Subcutaneous adipose tissue (tissue), 4 donors: ENCODE results near the gene XAF1. TPM values are rescaled to one million over a fixed set of nuclear protein-coding genes. Genes with fewer than 3 reads are reported as not detected.

Source experiments
- small RNA-seq: library from RNA; depleted of rRNA; stranded (forward); fragments of <200 nt; gene quantifications from one replicate; pipeline ENCODE3, GENCODE V24; 2016
- total RNA-seq, 4 donors: library from RNA; depleted of rRNA; stranded (reverse); fragments of >200 nt; gene quantifications; one replicate each; pipeline ENCODE4 v1.1.0, GENCODE V29; 2016
- TF ChIP-seq, protein P1 (sequence below): fragments of 450-650 bp; IDR thresholded peaks from one replicate; pipeline ENCODE4 v1.5.1; 2016; ENCODE audit warnings: low read depth, mild to moderate bottlenecking, control low read depth, antibody characterized with exemption, moderate library complexity

Gene XAF1
- total RNA-seq, 4 donors from 2014 or later: 29.5 to 128 (median 34.2) TPM

DNA sequence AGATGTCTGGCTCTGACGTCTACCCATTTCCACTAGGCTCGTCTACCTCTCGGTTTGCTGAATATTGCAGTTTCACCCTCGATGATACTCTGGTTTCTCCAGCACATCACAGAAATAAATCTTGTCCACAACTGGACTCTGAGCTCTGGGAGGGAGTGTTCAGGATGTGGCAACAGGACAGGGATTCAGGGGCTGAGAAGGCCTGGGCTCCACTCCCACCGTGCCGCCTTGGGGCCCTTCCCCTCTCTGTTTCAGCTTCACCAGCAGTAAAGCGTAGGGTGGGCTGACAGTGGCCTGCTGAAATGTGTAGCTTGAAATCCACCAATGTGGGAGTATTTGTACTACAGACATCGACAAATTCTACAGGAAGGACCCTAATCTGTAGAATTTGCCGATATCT is 55.7 kb downstream of the XAF1 start:
- TF ChIP-seq, protein P1, sequence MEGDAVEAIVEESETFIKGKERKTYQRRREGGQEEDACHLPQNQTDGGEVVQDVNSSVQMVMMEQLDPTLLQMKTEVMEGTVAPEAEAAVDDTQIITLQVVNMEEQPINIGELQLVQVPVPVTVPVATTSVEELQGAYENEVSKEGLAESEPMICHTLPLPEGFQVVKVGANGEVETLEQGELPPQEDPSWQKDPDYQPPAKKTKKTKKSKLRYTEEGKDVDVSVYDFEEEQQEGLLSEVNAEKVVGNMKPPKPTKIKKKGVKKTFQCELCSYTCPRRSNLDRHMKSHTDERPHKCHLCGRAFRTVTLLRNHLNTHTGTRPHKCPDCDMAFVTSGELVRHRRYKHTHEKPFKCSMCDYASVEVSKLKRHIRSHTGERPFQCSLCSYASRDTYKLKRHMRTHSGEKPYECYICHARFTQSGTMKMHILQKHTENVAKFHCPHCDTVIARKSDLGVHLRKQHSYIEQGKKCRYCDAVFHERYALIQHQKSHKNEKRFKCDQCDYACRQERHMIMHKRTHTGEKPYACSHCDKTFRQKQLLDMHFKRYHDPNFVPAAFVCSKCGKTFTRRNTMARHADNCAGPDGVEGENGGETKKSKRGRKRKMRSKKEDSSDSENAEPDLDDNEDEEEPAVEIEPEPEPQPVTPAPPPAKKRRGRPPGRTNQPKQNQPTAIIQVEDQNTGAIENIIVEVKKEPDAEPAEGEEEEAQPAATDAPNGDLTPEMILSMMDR: no peak

- TF ChIP-seq, protein P1: no peak
These were observed 56.4 kb downstream of the XAF1 start for GRCh38 chr17:6812295-6812694.

DNA sequence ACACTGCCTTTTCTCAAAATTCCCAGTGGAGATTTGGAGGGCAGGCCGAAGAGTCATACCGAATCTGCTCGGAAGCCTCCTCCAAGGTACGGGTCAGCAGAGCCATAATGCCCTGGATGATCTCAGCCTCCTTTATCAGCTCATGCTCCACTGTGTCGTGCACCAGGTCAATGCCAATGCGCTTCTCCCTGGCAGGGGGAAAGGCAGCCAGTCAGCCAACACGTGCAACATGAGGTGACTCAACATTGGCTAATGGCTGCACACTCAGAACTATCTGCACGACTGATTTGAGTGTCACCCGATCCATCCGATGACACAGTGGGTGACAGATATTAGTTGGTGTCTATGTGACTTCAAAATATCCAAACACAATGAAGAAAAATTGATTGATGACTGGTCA is 59.9 kb downstream of the XAF1 start:
- TF ChIP-seq, protein P1: no peak

DNA sequence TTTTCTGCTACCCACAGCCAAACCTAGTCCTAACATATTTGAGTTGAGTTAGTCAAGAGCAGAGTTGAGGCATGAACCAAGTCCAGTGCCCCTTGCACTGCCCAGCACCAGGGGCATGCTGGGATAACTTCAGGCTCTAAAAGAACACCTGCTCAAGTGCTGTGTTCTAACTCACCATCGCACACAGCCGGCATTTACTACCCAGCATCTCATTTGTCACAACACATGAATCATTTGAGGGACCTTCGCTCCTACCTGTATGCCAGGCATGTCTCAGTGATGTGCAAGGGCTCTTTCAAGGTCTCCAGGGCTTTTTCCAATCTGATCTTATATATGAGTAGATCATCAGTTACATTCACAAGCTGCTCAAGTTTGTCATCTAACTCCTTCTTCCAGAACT is 63.1 kb downstream of the XAF1 start:
- TF ChIP-seq, protein P1: no peak

- TF ChIP-seq, protein P1: no peak
These were observed 67.2 kb downstream of the XAF1 start for GRCh38 chr17:6823011-6823442.

Small RNAs within 50 kb of the gene (small RNA-seq; reads per million reads assigned to genes)
- gene AC004706.2: not detected

Other genes starting within 250 kb of the XAF1 start
- 1 to 10 TPM in 2 of 4 donors, under 1 TPM in 2; 0.34 to 1.9 (median 1.2) TPM for gene PITPNM3, start 199.5 kb upstream of the XAF1 start, total RNA-seq
- 10 to 100 TPM; 10.6 to 17.5 (median 11.1) TPM for gene KIAA0753, start 115.3 kb upstream of the XAF1 start, total RNA-seq
- 100 to 1,000 TPM in 2 of 4 donors, 10 to 100 TPM in 2; 67.0 to 216 (median 115) TPM for gene TXNDC17, start 115.0 kb upstream of the XAF1 start, total RNA-seq
- 10 to 100 TPM in 3 of 4 donors, 1 to 10 TPM in 1; 6.2 to 18.8 (median 12.1) TPM for gene MED31, start 104.4 kb upstream of the XAF1 start, total RNA-seq
- 1 to 10 TPM in 1 of 4 donors, under 1 TPM in 1, not detected in 2; 0.85 to 2.0 TPM for gene C17orf100, start 104.3 kb upstream of the XAF1 start, total RNA-seq
- gene SLC13A5, start 42.7 kb upstream of the XAF1 start, total RNA-seq: not detected
- 1 to 10 TPM in 1 of 4 donors, under 1 TPM in 1, not detected in 2; 0.66 to 4.7 TPM for gene FBXO39, start 20.2 kb downstream of the XAF1 start, total RNA-seq
- gene TEKT1, start 75.7 kb downstream of the XAF1 start, total RNA-seq: not detected
- gene ALOX12, start 240.0 kb downstream of the XAF1 start, total RNA-seq: not detected